ENCODE measurements around the gene ENAM. TPM values are rescaled to one million over a fixed set of nuclear protein-coding genes. Genes with fewer than 3 reads are reported as not detected.
"Not testable (repeated sequence)": the region's sequence is repeated elsewhere in the genome, so short reads cannot be mapped to it uniquely, and the experiment has no call there.

The ENAM gene
- total RNA-seq, 1 donor from 2014 or later, result 0.12 TPM

DNA sequence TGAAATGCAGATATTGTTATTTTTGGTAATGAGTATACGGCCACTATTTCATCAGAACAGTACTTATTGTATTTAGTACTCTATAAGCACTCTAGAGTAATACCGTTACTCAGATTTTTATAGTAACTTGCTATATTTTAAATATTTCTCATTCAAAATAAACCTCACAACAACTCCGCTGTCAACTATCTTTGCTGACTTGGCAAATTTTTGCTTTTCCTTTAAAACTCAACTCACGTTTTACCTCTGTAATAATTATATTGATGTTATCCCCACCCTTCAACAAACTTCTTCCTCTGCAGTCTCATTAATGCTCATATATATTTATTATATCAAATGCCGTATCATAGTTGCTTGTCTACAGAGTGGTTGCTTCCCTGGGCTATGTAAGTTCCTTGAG is 28.8 kb downstream of the ENAM start:
- no peak for TF ChIP-seq CTCF (IDR thresholded peaks at IDR 0.05)
- no peak overlapping the region for H3K27ac ChIP-seq
- no peaks in the 10 kb centered on the region for H3K27me3 ChIP-seq (ENCODE audit: low read depth)
- intact Hi-C loops (cut with DNase I), result no loop called here
- DNase-seq (no peak), ATAC-seq (no peak)
- no peaks in the 10 kb centered on the region for H3K9me3 ChIP-seq
- H3K36me3 ChIP-seq, result no peaks in the 10 kb centered on the region
- H3K4me3 ChIP-seq, result no peak overlapping the region
- no peaks in the 10 kb centered on the region for H3K4me1 ChIP-seq

DNA sequence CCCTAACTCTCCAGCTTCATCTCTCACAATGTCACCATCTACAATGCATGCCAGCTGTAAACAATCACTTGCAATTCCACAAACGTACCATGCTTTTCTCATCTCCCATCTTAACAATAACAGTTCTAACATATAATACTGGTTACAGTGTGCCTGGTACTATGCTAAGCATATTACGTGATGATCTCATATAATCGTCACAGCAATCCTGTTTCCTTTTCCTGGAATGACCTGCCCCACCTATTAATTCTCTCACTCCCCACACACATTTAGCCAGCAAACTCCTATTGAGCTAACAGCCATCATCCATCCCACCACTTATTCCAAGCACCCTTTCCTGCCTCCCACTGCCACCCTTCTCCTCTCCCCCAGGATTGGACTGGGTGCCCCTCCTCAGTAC is 29.9 kb downstream of the ENAM start:
- H3K4me3 ChIP-seq, result no peak overlapping the region
- TF ChIP-seq CTCF (IDR thresholded peaks at IDR 0.05), result no peak
- no peak overlapping the region for H3K27ac ChIP-seq
- H3K4me1 ChIP-seq, result no peaks in the 10 kb centered on the region
- intact Hi-C loops (cut with DNase I), result no loop called here
- ATAC-seq (no peak), DNase-seq (no peak)
- H3K9me3 ChIP-seq, result no peaks in the 10 kb centered on the region
- H3K27me3 ChIP-seq (ENCODE audit: low read depth), result no peaks in the 10 kb centered on the region
- no peaks in the 10 kb centered on the region for H3K36me3 ChIP-seq

- no peaks in the 10 kb centered on the region for H3K4me1 ChIP-seq
- no peak for DNase-seq
- intact Hi-C loops (cut with DNase I), result no loop called here
- no peak for TF ChIP-seq CTCF (IDR thresholded peaks at IDR 0.05)
- H3K9me3 ChIP-seq, result no peaks in the 10 kb centered on the region
- H3K36me3 ChIP-seq, result no peaks in the 10 kb centered on the region
- no peaks in the 10 kb centered on the region for H3K27me3 ChIP-seq (ENCODE audit: low read depth)
- no peak overlapping the region for H3K27ac ChIP-seq
- no peak overlapping the region for H3K4me3 ChIP-seq
- no peak for ATAC-seq
Observed at GRCh38 chr4:70660106-70660505, 31.6 kb downstream of the ENAM start.

GRCh38 chr4:70661309-70661922 is 32.9 kb downstream of the ENAM start:
- H3K27me3 ChIP-seq (ENCODE audit: low read depth); H3K36me3 ChIP-seq; H3K4me3 ChIP-seq; H3K27ac ChIP-seq; ATAC-seq; H3K9me3 ChIP-seq; intact Hi-C loops (cut with DNase I); H3K4me1 ChIP-seq; DNase-seq: not testable (repeated sequence)

DNA sequence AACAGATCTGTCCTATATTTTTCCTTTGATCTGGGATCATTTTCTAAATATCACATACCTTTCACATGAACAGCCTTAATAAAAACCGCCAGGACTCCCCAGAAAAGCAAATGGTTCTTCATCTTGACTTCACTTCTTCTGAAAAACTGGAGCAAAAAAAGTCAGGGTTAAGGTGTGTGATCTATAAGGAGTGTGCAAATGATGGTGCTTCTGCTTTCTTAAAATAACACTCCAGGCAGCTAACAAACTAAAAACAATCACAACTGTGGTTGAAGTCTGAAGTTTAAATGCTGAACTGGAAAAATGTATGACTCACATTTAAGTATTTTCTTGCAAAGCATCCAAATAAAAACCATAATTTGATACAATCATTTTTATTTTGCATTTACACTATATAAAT is 37.8 kb downstream of the ENAM start, which contains the start of gene JCHAIN:
Gene JCHAIN, minus strand, starts transcription at position 140 of the 400 bp plus-strand sequence. Its CDS starts 18 bp downstream, at position 122.
- H3K36me3 ChIP-seq, result no peaks in the 10 kb centered on the region
- no peaks in the 10 kb centered on the region for H3K9me3 ChIP-seq
- intact Hi-C loops (cut with DNase I), result no loop called here
- no peak for TF ChIP-seq CTCF (IDR thresholded peaks at IDR 0.05)
- H3K27ac ChIP-seq, result no peak within 1 kb of the TSS
- DNase-seq (no peak), ATAC-seq (no peak)
- no peaks in the 10 kb centered on the region for H3K27me3 ChIP-seq (ENCODE audit: low read depth)
- no peak within 1 kb of the TSS for H3K4me3 ChIP-seq
- H3K4me1 ChIP-seq, result no peaks in the 10 kb centered on the region

- H3K27ac ChIP-seq, result no peak overlapping the region
- ATAC-seq (peak; percentile 55 to 85), DNase-seq (no peak)
- no peak overlapping the region for H3K4me3 ChIP-seq
- H3K9me3 ChIP-seq, result no peaks in the 10 kb centered on the region
- H3K4me1 ChIP-seq, result no peaks in the 10 kb centered on the region
- no peaks in the 10 kb centered on the region for H3K27me3 ChIP-seq (ENCODE audit: low read depth)
- H3K36me3 ChIP-seq, result no peaks in the 10 kb centered on the region
- intact Hi-C loops (cut with DNase I), result no loop called here
- TF ChIP-seq CTCF (IDR thresholded peaks at IDR 0.05), result no peak
Observed at GRCh38 chr4:70667740-70668535, 39.4 kb downstream of the ENAM start.

Data from lower lobe of right lung (tissue), 2 donors.